GM20000 (cell line): Measurements from ENCODE around the gene ASB6.

Experiments
- DNase-seq: peaks from one replicate; pipeline ENCODE4 v3.0.0; 2012; ENCODE audit warnings: low spot score
- TF ChIP-seq, protein P1 (sequence below): IDR thresholded peaks from 2 replicates; pipeline ENCODE4 v1.5.1; 2012; ENCODE audit warnings: mild to moderate bottlenecking, control low read depth; ENCODE audit errors: extremely low read depth, missing control alignments

ASB6 gene

DNA sequence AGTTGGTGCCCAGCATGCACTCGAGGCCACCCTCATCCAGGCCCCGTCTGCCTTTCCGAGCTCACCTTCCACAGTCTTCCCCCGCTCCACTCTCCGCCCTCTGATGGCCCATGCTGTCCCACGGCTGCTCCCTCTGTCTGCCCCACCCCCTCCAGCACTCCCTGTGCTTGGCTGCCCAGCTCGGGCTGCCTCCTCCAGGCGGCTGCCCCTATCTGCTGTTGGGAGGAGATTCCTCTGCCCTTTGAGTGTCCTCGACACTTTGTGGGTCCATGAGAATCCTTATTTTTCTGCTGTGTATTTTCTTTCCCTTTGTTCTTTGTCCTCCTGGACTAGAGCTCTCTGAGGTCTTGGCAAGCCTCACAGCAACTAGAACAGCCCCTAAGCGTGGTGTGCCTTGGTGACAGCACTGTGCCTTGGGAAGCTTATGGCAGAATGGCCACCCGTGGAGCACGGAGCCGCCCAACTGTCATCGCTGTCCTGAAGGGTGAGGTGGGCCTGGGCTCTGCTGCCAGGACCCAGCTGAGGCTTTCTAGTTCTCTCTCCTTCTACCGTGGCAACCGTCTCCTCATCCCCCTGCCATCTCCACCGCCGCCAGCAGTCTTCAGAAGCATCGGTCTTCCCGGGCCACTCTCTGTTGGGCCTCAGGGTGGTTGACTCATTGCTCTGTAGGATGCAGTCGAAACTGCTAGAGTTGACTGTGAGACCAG lies 10.8 kb downstream of the ASB6 start:
- no peak for DNase-seq
- TF ChIP-seq, protein P1, sequence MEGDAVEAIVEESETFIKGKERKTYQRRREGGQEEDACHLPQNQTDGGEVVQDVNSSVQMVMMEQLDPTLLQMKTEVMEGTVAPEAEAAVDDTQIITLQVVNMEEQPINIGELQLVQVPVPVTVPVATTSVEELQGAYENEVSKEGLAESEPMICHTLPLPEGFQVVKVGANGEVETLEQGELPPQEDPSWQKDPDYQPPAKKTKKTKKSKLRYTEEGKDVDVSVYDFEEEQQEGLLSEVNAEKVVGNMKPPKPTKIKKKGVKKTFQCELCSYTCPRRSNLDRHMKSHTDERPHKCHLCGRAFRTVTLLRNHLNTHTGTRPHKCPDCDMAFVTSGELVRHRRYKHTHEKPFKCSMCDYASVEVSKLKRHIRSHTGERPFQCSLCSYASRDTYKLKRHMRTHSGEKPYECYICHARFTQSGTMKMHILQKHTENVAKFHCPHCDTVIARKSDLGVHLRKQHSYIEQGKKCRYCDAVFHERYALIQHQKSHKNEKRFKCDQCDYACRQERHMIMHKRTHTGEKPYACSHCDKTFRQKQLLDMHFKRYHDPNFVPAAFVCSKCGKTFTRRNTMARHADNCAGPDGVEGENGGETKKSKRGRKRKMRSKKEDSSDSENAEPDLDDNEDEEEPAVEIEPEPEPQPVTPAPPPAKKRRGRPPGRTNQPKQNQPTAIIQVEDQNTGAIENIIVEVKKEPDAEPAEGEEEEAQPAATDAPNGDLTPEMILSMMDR = no peak

DNA sequence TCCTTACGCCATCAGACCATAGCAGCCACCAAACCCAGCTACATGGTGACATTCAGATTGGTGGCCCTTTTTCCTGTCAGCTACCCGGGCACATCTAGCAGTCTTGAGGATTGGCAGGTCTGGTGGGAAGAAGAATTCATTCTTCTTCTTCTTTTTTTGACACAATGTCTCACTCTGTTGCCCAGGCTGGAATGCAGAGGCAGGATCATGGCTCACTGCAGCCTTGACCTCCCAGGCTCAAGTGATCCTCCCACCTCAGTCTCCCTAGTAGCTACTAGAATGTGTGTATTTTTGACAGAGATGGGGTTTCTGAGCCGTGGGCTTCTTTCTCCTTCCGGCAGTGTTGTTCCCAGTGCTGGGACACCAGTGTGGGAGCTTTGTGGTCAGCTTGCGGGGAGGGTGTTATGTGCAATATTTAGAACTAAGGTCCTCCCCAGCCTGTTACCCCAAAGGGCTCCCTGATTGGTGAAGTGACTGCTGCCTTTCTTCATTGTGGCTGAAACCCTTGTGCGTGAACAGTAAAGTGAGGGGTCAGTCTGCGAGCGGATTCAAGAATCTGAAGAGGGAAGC lies 12.6 kb downstream of the ASB6 start:
- TF ChIP-seq, protein P1 = no peak

DNA sequence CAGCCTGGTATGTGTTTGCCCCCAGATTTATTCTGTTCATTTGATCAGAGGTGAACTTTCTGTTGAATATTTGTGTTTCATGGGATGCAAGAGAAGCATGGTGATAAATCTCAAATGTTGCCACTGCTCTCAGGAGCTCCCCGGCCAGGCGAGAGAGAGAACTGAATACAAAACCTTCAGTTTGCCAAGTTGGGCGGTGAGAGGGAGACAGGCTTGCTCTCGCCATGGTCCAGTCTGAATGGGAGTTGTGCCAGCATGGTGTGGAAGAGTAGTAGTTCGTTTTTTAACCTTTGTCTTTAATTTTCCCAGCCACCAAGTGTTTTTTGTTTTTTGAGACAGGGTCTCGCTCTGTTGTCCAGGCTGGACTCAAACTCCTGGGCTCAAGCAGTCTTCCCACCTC lies 13.2 kb downstream of the ASB6 start:
- DNase-seq = no peak
- TF ChIP-seq, protein P1 = no peak

More for the DNA sequence above, 12.6 kb downstream of the ASB6 start:
- DNase-seq = no peak

- TF ChIP-seq, protein P1 = no peak
- no peak for DNase-seq
Observed at GRCh38 chr9:129627556-129628440, 14.2 kb downstream of the ASB6 start.

- no peak for DNase-seq
- TF ChIP-seq, protein P1 = no peak
Observed at GRCh38 chr9:129626625-129627284, 15.2 kb downstream of the ASB6 start.

GRCh38 chr9:129626079-129626624 lies 15.8 kb downstream of the ASB6 start, which contains the start of gene NTMT1:
NTMT1 (plus strand) TSS chr9:129626163; CDS start chr9:129632704, 6,541 bp downstream.
- DNase-seq = peak; percentile 95
- TF ChIP-seq, protein P1 = no peak
